HG02970 (cell line): ENCODE results near the gene LMX1B.

ENCODE experiments used
- ATAC-seq: cut with Tn5 transposase; IDR thresholded peaks from one replicate; pipeline ENCODE4 v1.9.1; 2021; ENCODE audit warnings: mild to moderate bottlenecking, moderate library complexity, moderate number of reproducible peaks; ENCODE audit not compliant: unreplicated experiment, low FRiP score

Gene LMX1B

GRCh38 chr9:126692759-126693427, 79.2 kb downstream of the LMX1B start:
- no peak for ATAC-seq

- no peak for ATAC-seq
Measured at GRCh38 chr9:126693428-126693944, 79.8 kb downstream of the LMX1B start.

GRCh38 chr9:126694206-126695081, 80.7 kb downstream of the LMX1B start:
- no peak for ATAC-seq

- ATAC-seq, result no peak
Measured at GRCh38 chr9:126695186-126695585, 81.5 kb downstream of the LMX1B start.

- ATAC-seq, result no peak
Measured at GRCh38 chr9:126695701-126696400, 82.1 kb downstream of the LMX1B start.

- no peak for ATAC-seq
Measured at GRCh38 chr9:126696401-126697145, 82.8 kb downstream of the LMX1B start.

- no peak for ATAC-seq
Measured at GRCh38 chr9:126697330-126697729, 83.6 kb downstream of the LMX1B start.

- ATAC-seq, result no peak
Measured at GRCh38 chr9:126698251-126698650, 84.5 kb downstream of the LMX1B start.

- ATAC-seq, result no peak
Measured at GRCh38 chr9:126698756-126699155, 85.0 kb downstream of the LMX1B start.

- ATAC-seq, result no peak
Measured at GRCh38 chr9:126699401-126699881, 85.7 kb downstream of the LMX1B start.

GRCh38 chr9:126700296-126700695, 86.6 kb downstream of the LMX1B start:
- ATAC-seq, result no peak

GRCh38 chr9:126700903-126701812, 87.4 kb downstream of the LMX1B start:
- ATAC-seq, result no peak

- ATAC-seq, result no peak
Measured at GRCh38 chr9:126701813-126702140, 88.0 kb downstream of the LMX1B start.

GRCh38 chr9:126702151-126703001, 88.6 kb downstream of the LMX1B start:
- ATAC-seq, result no peak

- no peak for ATAC-seq
Measured at GRCh38 chr9:126703002-126703865, 89.5 kb downstream of the LMX1B start.

GRCh38 chr9:126703866-126704156, 90.1 kb downstream of the LMX1B start:
- no peak for ATAC-seq

- no peak for ATAC-seq
Measured at GRCh38 chr9:126704157-126704891, 90.6 kb downstream of the LMX1B start.
